Measurements from ENCODE around the gene MTHFD2.
A peak's percentile ranks its signal among the peaks of the same experiment; 100 is the strongest.

Gene MTHFD2

GRCh38 chr2:74232426-74232825 is 34.0 kb downstream of the MTHFD2 start:
- DNase-seq, result no peak

- no peak for DNase-seq
Measured at GRCh38 chr2:74233648-74234047, 35.2 kb downstream of the MTHFD2 start.

GRCh38 chr2:74235041-74235440 is 36.6 kb downstream of the MTHFD2 start:
- no peak for DNase-seq

GRCh38 chr2:74238879-74239278 is 40.5 kb downstream of the MTHFD2 start:
- no peak for DNase-seq

GRCh38 chr2:74239346-74239745 is 40.9 kb downstream of the MTHFD2 start:
- DNase-seq, result no peak

- DNase-seq, result no peak
Measured at GRCh38 chr2:74242354-74243071, 44.1 kb downstream of the MTHFD2 start.

- DNase-seq, result no peak
Measured at GRCh38 chr2:74244286-74244685, 45.9 kb downstream of the MTHFD2 start.

GRCh38 chr2:74246496-74247195 is 48.2 kb downstream of the MTHFD2 start:
- DNase-seq, result no peak

- DNase-seq, result no peak
Measured at GRCh38 chr2:74249406-74250122, 51.1 kb downstream of the MTHFD2 start.

GRCh38 chr2:74250189-74250631 is 51.8 kb downstream of the MTHFD2 start:
- DNase-seq, result peak; percentile 47 to 53

- no peak for DNase-seq
Measured at GRCh38 chr2:74252036-74252435, 53.6 kb downstream of the MTHFD2 start.

GRCh38 chr2:74252862-74253261 is 54.4 kb downstream of the MTHFD2 start:
- no peak for DNase-seq

GRCh38 chr2:74253306-74253970 is 55.0 kb downstream of the MTHFD2 start:
- DNase-seq, result no peak

GRCh38 chr2:74253971-74254310 is 55.5 kb downstream of the MTHFD2 start:
- DNase-seq, result no peak

- no peak for DNase-seq
Measured at GRCh38 chr2:74255660-74256213, 57.3 kb downstream of the MTHFD2 start.

- no peak for DNase-seq
Measured at GRCh38 chr2:74259191-74259590, 60.8 kb downstream of the MTHFD2 start.

- DNase-seq, result no peak
Measured at GRCh38 chr2:74259733-74260132, 61.3 kb downstream of the MTHFD2 start.

- no peak for DNase-seq
Measured at GRCh38 chr2:74260495-74260894, 62.1 kb downstream of the MTHFD2 start.

GRCh38 chr2:74261204-74261864 is 62.9 kb downstream of the MTHFD2 start:
- no peak for DNase-seq

GRCh38 chr2:74262681-74263080 is 64.3 kb downstream of the MTHFD2 start:
- DNase-seq, result no peak

GRCh38 chr2:74264281-74264680 is 65.9 kb downstream of the MTHFD2 start:
- DNase-seq, result no peak

- DNase-seq, result peak; percentile 45 to 49
Measured at GRCh38 chr2:74267068-74267467, 68.7 kb downstream of the MTHFD2 start.

Measured in activated CD4-positive, alpha-beta T cell treated with anti-CD3 and anti-CD28 coated beads, Interleukin-2, amount 50 U/mL, for 4 hours (primary cell).